NOMO-1 treated with dmso at 0.1 percent for 144 hours (cell line): ENCODE measurements around the gene ATPAF2.

Source experiments
- DNase-seq: peaks from one replicate; lab custom pipeline; 2025; ENCODE audit not compliant: unreplicated experiment; lab: John Stamatoyannopoulos, UW

ATPAF2 gene

DNA sequence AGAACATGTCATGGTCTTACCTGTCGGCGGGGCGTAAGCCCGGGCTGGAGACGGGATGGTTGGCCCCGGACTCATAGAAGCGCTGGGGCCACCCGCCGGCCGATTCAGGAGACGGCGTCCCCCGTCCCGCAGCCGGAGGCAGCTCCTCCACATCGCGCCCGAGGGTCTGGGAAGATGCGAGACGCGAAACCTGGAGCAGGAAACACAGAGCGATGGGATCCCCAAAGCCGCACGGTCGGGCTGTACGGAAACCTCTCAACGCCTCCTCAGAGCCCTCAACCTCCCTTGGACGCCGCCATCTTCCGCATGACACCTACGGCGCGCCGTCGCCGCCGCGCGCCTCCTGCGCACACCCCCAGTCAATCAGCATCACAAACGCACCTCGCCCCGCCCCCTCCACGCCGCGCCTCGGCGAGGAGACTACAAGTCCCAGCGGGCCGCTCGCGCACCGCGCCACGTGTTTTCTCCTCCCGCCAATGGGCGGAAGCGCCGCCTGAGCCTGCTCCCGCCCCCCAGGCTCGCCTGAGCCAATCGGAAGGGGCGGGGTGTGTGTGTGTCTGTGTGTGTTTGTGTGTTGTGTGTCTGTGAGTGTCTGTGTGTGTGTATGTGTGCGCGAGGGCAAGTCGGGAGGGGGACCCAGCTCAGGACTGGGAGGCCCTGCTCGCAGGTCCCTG is at the start of gene ATPAF2, which contains the start of gene GID4:
Gene ATPAF2, minus strand, starts transcription at position 308 of the 674 bp plus-strand sequence. Its CDS starts 155 bp downstream, at position 153.
Gene GID4, plus strand, starts transcription at position 548 of the 674 bp plus-strand sequence. Its CDS starts 57 bp downstream, at position 605.
- DNase-seq: peak; percentile 99

DNA sequence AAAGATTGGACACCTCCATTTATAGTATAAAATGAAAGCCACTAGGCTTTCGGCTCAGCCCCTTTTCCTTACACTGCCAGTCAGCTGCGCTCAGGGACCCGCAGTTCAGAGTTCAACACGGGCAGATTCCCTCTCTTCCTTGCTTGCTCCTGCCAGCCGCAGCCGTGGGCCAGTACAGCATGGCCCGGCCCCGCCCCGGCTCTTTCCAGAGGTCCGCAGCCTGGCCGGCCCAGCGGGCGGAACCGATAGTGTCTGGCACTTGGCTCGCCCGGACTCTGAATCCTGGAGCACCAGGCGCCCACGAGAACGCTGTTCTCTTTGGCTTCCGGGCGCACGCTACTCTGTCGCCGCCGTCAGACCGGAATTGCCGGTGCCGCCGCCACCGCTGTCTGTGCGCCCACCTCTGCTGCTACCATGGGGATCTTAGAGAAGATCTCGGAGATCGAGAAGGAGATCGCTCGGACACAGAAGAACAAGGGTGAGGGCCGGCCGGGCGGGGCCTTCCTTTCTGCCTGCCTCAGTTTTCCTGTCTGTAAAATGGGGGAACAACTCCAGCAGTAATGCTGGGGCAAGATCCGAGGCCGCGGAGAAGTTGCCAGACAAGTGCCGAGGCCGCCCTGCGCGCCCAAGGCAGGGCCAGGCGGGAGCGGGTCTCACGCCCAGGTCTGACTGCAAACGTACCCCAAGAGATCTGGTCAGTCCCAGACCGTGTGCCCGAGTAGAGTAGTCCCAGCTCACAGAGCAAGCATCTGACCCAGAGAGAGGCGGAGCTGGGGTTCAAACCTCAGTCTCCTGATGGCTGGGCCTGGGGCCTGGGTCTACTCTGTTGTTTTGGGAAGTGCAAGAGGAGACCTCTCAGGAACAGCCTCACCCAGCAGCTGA is 48.9 kb upstream of the ATPAF2 start, which contains the start of gene DRG2:
Gene DRG2, plus strand, starts transcription at position 339 of the 882 bp plus-strand sequence. Its CDS starts 76 bp downstream, at position 415.
- peak; percentile 72 for DNase-seq

DNA sequence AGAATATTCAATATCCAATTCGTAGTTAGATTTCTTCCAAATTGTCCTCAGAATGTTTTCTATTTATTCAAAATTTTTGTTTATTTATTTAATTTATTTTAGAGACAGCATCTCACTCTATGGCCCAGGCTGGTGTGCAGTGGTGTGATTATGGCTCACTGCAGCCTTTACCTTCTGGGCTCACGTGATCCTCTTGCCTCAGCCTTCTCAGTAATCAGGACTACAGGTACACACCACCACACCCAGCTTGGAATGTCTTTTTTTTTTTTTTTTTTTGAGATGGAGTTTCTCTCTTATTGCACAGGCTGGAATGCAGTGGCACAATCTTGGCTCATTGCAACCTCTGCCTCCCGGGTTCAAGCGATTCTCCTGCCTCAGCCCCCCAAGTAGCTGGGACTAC is 45.3 kb upstream of the ATPAF2 start:
- no peak for DNase-seq

DNA sequence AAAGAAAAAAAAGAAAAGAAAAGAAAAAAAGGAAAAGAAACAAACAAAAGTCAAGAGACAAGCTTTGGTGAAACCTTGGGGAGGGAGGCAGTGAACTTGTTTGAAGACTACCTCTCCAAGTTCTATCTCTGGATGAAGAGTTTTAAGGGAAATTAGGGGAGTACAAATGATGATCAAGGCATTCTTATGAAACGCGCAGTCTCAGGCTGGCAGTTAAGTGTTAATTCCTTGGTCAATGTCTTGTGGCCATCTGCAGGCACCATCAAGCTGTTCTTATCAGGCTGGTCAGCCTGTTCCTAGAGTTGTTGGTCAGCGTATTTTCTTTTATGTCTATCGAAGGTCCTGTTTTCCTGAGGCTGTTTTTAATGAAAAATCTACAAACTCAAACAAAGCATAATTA is 40.6 kb upstream of the ATPAF2 start:
- DNase-seq: no peak

DNA sequence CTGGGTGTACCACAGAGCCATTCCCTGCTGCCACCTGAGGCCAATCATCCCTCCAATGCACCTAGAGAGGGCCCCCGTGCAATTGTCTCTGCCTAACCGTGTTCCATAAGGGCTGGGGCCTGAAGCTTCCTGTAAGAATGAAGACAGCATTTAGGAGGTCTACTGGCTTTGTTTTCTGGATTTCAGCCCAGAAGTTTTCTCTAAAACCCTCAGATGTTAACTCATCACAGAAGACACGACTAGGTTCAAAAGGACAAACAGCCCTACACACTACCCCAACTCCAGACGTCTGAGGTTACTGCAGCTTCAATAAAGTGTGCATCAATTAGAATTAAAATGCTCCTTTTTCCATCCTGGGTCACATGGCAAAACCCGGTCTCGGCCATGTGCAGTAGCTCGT is 38.0 kb upstream of the ATPAF2 start:
- no peak for DNase-seq

DNA sequence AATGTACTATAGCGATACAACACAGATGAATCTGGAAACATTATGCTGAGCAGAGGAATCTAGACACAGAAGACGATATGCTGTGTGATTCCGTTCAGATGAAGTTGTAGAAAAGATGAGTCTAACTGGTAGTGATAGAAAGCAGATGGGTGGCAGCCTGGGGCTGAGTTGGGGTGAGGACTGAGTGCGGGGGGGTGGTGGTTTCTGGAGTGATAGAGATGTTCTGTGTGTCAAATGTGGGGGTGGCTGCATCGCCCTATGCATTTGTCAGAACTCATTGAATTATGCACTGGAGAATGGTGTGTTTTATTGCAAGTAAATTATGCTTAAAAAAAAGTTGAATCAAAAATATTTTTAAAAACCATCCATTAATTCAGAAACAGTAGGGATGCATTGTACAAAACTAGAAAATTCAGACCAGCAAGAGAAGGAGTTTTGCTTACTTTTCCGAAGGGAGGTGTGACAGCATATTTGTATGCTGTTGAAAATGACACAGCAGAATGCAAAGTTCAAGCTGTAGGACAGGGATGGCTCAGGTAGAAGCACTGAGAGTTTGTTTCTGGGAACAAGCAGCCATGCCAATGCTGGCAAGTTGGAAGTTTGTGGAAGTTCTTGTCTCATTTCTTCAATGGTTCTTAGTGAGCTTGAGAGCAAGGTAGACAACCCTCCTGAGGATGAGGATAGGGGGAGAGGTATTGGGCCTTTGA is 35.8 kb upstream of the ATPAF2 start:
- no peak for DNase-seq

DNA sequence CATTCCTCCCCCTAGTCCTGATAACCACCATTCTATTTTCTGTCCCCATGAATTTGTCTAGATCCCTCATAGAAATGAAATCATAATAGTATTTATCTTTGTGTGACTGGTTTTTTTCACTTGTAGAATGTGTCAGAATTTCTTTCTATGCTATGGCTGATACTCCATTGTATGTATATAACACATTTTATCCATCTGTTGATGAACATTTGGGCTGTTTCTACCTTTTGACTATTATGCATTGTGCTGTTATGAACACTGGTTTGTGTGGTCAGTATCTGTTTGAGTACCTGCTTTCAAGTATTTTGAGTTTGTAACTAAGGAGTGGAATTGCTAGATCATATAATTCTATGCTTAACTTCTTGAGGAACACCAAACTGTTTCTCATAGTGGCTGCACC is 32.8 kb upstream of the ATPAF2 start:
- no peak for DNase-seq

DNA sequence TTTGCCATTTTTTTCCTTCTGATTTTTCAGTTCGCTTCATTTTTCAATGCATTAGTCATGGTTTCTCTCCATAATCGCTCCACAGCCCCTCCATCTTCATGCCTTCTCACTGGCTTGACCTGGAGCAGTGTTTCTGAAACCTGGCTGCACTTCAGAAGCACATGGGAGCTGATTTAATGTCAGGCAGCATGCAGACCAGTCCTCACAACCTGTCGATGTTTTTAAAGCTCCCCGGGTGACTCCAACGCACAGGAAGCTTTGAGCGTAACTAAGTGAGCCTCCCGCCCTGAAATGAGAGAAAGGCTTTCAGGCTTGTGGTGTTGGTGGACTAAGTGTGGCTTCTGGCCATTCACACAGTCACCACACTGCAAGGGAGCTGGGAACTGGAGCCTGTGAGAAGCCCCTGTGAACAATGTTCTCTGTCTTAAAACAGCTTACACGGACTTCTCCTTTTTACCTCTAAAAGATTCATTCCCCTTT is 31.9 kb upstream of the ATPAF2 start:
- DNase-seq: no peak

DNA sequence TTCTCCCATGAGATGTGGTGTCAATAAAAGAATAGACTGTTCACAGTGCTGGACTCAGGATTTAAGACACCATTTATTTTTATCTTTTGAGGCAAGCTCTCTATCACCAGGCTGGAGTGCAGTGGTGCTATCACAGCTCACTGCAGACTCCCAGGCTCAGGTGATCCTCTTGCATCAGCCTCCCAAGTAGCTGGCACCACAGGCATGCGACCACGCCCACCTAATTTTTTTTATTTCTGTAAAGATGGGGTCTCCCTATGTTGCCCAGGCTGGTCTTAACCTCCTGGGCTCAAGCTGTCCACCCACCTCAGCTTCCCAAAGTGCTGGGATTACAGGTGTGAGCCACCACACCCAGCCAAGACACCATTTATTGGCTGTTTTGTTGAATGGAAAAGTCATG is 30.1 kb upstream of the ATPAF2 start:
- no peak for DNase-seq

DNA sequence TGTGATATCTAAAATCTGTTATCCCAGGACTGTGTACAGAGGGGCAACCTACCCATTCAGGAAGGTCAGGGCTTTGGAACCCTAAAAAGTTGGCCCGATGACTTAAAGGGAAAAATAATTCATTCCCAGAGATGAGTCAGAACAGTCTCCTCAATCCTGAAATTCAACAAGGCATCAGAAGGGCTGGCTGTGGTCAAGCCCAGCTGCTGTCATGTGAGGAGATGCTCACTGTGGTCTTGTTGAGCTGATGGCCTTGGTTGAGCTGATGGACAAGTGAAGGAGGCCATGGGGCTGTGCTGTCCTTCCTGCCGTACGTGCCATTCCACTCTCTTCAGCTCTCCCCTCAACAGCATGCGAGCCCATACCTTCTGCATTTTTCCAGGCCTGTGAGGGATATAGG is 27.9 kb upstream of the ATPAF2 start:
- DNase-seq: no peak

DNA sequence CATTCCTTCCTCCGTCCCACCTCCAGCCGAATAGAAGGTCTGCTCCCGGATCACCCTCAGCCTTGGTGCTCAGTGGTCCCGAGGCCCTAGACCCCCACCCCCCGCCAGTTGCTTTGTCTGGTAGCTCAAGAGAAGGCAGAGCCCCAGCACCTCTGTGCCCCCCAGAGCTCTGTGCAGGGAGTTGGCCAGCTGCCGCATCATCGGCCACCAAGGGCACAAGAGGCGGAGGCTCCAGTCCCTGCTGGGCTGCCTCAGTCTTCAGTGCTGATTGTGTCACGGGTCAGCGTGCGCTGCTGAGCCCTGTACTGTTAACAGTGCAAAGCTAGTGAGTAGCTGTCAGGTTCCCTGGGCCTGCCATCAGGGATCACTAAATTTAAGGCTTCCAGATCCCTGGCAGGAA is 26.6 kb upstream of the ATPAF2 start:
- no peak for DNase-seq

DNA sequence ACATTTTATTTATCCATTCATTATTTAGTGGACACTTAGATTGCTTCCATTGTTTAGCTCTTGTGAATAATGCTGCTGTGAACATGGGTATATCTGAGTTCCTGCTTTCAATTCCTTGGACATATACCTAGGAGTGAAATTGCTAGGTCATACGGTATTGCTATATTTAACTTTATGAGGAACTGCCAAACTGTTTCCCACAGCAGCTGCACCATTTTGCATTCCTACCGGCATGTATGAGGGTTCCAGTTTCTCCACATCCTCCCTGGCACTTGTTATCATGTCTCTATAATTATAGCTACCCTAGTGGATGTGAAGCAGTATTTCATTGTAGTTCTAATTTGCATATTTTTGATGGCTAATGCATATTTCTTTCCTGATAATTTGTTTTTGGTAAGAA is 25.1 kb upstream of the ATPAF2 start:
- DNase-seq: no peak

DNA sequence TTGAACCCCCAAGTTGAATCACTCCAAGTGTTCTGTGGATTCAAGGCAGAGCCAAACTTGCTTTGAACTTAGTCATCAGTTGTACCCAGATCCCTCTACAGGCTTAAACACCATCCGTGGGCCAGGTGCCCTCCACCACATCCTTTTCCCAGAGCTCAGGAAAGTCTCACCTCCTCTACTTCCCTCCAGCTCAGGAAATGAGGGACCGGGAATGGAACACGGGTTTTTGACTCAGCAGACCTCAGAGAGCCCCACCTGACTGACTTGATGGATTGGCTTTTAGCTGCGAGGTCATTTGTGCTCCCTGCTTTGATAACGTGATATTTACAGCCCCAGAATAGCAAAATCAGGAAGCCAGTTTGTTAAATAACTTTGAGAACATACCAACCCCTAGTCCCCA is 20.3 kb upstream of the ATPAF2 start:
- no peak for DNase-seq

DNA sequence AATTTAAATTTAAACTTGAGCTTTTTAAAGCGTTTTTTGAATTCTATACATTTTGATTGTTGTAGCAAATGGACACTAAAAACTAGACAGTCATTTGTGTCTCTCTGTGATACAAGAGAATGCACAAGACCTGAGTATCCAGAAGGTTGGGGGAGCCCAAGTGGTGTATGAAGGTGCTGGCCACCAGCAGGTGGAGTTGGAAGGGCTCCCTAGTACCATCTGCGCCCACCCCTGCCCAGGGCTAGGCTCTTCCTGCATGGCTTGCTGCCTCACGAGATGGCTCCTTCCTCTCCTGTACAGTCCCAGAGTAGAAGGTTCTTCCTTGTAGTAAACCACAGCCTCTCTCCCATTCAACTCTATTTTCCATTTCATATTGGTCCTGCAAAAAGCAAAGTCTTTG is 17.2 kb upstream of the ATPAF2 start:
- no peak for DNase-seq

DNA sequence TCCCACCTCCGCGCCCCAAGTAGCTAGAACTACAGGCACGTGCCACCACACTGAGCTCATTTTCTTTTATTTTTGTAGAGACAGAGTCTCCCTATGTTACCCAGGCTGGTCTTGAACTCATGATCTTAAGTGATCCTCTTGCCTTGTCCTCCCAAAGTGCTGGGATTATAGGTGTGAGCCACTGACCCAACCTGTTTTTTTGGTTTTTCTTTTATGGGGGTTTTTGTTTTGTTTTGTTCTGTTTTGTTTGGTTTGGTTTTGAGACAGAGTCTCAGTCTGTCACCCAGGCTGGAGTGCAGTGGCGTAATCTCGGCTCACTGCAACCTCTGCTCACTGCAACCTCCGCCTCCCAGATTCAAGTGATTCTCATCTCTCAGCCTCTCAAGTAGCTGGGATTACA is 16.6 kb upstream of the ATPAF2 start:
- DNase-seq: no peak

DNA sequence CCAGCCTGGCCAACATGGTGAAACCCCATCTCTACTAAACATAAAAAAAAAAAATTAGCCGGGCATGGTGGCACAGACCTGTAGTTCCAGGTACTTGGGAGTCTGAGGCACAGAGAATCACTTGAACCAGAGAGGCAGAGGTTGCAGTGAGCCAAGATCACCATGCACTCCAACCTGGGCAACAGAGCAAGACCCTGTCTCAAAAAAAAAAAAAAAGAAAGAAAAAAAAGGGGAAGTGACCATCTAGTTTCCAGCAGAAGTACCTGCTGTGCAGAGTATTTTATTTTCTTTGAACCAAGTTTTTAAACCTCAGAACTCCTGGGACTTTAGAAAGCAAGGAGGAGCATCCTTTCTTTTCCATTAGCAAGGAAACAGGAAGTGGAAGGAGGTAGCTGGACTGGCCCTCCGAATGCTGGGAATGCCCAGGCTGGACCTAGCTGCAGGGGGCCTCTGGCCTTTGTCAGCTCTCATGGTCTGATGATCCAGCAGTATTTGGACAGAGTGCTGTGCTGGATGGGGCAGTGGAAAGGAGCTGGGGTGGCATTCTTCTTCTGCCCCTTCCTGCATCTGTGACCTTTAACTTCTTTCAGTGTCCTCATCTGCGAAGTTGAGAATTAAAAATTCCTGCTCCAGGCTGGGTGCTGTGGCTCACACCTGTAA is 6.9 kb upstream of the ATPAF2 start:
- DNase-seq: no peak

DNA sequence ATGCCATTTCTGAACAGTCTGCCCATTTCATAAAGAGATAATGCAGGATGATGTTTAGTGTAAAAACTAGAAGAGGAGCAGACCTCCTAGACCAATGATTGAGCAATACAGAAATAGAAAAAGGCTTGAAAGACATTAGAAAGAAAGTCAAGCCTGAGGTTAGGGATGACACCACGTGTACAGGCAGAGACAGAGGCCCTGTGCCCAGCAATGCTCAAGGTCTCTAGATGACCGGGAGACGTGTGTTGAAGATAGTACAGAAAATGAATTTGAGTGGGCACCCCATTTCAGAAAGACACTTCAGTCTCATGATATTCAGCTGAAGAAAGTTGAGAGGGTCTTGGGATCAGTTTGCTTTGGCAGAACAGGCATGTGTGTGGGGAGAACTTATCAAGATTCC is 5.6 kb upstream of the ATPAF2 start:
- no peak for DNase-seq

DNA sequence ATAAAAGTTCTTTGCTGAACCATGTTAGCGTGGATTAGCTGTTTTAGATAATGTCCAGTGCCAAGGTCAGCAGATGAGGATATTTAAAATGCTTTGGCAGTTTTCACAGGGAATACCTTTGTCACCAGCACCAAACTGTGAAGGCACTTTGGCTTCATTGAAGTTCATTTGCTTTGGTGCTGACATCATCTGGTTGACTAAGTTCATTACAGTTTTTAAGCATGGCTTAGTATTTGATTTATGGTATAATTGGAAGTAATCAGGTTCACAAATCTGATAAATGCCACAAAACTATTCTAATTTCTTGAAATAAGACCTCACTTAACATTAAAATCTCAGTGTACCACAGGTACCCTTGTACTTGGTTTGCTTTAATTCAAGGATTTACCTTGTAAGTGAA is 4.5 kb upstream of the ATPAF2 start:
- no peak for DNase-seq

DNA sequence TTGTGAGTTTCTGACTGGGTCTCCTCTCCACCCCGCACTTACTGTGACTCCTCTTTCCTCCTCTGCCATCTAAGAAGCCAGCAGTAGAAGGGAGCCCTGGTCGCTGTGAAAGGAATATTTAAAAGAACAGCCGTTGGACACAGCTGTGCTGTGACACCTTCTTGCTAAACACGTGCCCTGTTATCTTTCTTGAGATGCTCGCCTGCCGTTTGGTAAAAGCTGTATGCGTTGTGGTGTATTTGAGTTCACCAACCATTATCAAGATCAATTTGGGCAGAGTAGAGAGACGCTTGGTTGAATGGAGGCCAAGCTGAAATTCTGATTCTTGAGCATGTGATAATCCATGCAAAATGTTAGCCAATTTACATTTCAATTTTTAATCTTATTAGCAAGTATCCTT is 4.0 kb upstream of the ATPAF2 start:
- DNase-seq: no peak

DNA sequence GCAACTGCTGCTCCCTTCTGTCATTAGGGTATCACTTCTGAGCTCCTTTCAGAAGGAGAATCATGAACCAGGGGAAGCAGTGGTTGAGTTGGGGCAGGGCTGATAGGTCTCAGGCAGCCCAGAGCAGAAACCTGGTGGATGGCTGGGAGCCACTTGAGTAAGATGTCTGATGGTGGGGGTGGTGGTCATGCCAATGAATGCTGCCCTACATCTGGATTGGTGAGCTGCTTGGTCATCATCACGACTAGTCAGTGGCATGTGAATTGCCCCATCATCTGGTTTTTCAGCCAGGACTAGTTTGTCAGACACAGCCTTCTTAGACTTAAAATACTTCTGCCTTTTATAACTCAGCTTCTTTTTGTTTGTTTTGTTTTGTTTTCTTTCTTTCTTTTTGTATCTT is 2.8 kb upstream of the ATPAF2 start:
- DNase-seq: no peak

DNA sequence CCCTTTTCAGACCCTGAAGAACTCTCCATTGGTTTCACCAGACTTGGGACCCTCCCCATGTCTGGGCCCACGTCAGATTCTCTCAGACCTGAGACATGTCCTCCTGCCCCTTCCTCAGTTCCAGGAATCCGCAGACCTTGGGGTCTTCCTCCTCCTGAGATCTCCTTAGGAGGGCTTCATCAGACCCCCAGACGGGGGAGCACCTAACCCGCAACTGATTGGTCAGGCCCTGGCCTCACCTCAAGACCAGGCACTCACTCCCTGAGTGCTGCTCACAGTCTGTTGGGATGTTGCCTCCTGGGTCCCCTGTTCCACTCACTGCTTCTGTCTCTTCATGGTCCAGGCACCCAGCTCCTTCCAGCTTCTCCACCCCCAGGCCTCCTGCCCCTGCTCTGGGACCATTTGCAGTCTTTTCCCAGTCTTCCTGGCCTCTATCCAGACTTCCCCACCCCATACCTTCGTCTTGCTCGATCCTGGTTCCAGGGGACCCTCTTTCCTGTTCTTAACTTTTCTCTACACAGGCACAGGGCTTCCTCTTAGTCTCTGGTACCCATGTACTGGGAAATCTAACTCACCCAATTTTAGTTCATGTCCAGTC is 1.4 kb upstream of the ATPAF2 start:
- DNase-seq: no peak
